Measurements from ENCODE around the gene CORO2A. TPM values are rescaled to one million over a fixed set of nuclear protein-coding genes. Genes with fewer than 3 reads are reported as not detected.

The CORO2A gene
- total and polyA plus RNA-seq, 2 of the 13 experiments (the other 11 are each of a cell fraction or from before 2014, with no cell fraction given): 14.4 to 15.3 TPM

GRCh38 chr9:98204692-98205091 lies 12.3 kb upstream of the CORO2A start (continued):
- TF ChIP-seq ZNF772 (CRISPR knock-in tag; IDR thresholded peaks at IDR 0.05) (peak; percentile 42; the same call in 1 of the 2 replicates), ATF3 (CRISPR knock-in tag; IDR thresholded peaks at IDR 0.05) (no peak), SNAPC4 (CRISPR knock-in tag; IDR thresholded peaks at IDR 0.05) (no peak), PPARG (CRISPR knock-in tag; conservative IDR thresholded peaks at IDR 0.05) (no peak), ZMYM3 (CRISPR knock-in tag; IDR thresholded peaks at IDR 0.05) (no peak), E2F1 (CRISPR knock-in tag; IDR thresholded peaks at IDR 0.05) (no peak), HNF4A (CRISPR knock-in tag; IDR thresholded peaks at IDR 0.05) (peak; percentile 24; the same call in 1 of the 2 replicates), MNT (IDR thresholded peaks at IDR 0.05) (no peak), ZBTB49 (CRISPR knock-in tag; IDR thresholded peaks at IDR 0.05; ENCODE audit: borderline replicate concordance) (no peak), TBX2 (CRISPR knock-in tag; IDR thresholded peaks at IDR 0.05; ENCODE audit: borderline replicate concordance) (0 out of 2 replicates have a peak, but pooled peaks have one; percentile 24), BORCS8-MEF2B (CRISPR knock-in tag; IDR thresholded peaks at IDR 0.05) (no peak), JARID2 (CRISPR knock-in tag; IDR thresholded peaks at IDR 0.05; ENCODE audit: insufficient replicate concordance) (no peak), ATF4 (CRISPR knock-in tag; IDR thresholded peaks at IDR 0.05) (no peak), SRF (IDR thresholded peaks at IDR 0.05; ENCODE audit: low read depth, low read length) (peak; percentile 60; the same call in 1 of the 2 replicates), ZNF260 (CRISPR knock-in tag; IDR thresholded peaks at IDR 0.05; ENCODE audit: borderline replicate concordance, low read depth) (no peak), TBP (CRISPR knock-in tag; IDR thresholded peaks at IDR 0.05) (no peak), ZNF547 (CRISPR knock-in tag; IDR thresholded peaks at IDR 0.05) (no peak), HNRNPUL1 (IDR thresholded peaks at IDR 0.05; ENCODE audit: low read depth, low read length) (no peak)

All from HepG2 (cell line).